Stomach (tissue), 4 donors: ENCODE data around the gene RAD51AP1.

Experiments used
- CTCF ChIP-seq, 7 experiments: fragments of 450-650 bp in 4 of 7; fragments of 200-600 bp in 3 of 7; sonication (generic) in 3 of 7; IDR thresholded peaks; one replicate each; pipeline ENCODE4 v1.5.1; 2016 to 2019; ENCODE audit warnings: antibody characterized with exemption in 7 of 7, control low read depth in 2 of 7, mild to moderate bottlenecking in 1 of 7
- POLR2AphosphoS5 ChIP-seq, 3 donors: sonication (generic); formaldehyde crosslinking; IDR thresholded peaks; one replicate each; pipeline ENCODE4 v1.6.1; 2016; ENCODE audit warnings: antibody characterized with exemption in 3 of 3

- peak in 5 of 7 experiments; percentile 88 to 99 (median 97) for TF ChIP-seq CTCF (IDR thresholded peaks at IDR 0.05)
- TF ChIP-seq POLR2AphosphoS5 (IDR thresholded peaks at IDR 0.05) = peak; percentile 52 to 78 (median 62)
Observed at GRCh38 chr12:4604684-4605193, 66.0 kb downstream of the RAD51AP1 start.
